ENCODE data around the gene APIP. TPM values are rescaled to one million over a fixed set of nuclear protein-coding genes. Genes with fewer than 3 reads are reported as not detected.

APIP gene
- total RNA-seq, 1 experiment from 2014 or later: 31.3 TPM

GRCh38 chr11:34904421-34904955 is 11.7 kb downstream of the APIP start:
- H3T11ph ChIP-seq (ENCODE audit: low read length): no peak overlapping the region
- no CpG with 5 or more reads among the region's 3 CpGs for WGBS (ENCODE audit: extremely low coverage, insufficient read length, low lambda C conversion rate)

More at GRCh38 chr11:34904421-34904955, 11.7 kb downstream of the APIP start:
- no peak overlapping the region for H3K23ac ChIP-seq (ENCODE audit: insufficient read length, low read depth, low read length)
- no peak overlapping the region for H4K8ac ChIP-seq (replicated peaks; ENCODE audit: insufficient read length, low read depth, low read length)
- H4K91ac ChIP-seq (ENCODE audit: insufficient read length, low read depth, low read length): no peak overlapping the region
- peaks cover 23 to 36% of the 10 kb centered on the region in 2 experiments for H3K9me3 Mint-ChIP-seq
- no peak overlapping the region for H3K4me3 Mint-ChIP-seq
- no peaks in the 10 kb centered on the region for H3K27me3 ChIP-seq (ENCODE audit: insufficient read depth, low read length)
- H3K9ac ChIP-seq (ENCODE audit: extremely low read depth, insufficient read length, low read length): no peak overlapping the region
- no peaks in the 10 kb centered on the region for H3K23me2 ChIP-seq (ENCODE audit: insufficient read length, low read depth, low read length, poor library complexity, severe bottlenecking)
- no peak overlapping the region for H3K56ac ChIP-seq (ENCODE audit: insufficient read length, low read depth, low read length)
- H3K27me3 Mint-ChIP-seq (ENCODE audit: low read depth): no peaks in the 10 kb centered on the region
- no peak for DNase-seq
- H4K5ac ChIP-seq (ENCODE audit: insufficient read length, low read depth, low read length): no peak overlapping the region
- no peak overlapping the region for H2AK5ac ChIP-seq (ENCODE audit: insufficient read length, low read length)
- H3K36me3 Mint-ChIP-seq (ENCODE audit: insufficient read depth in 1 of 3, low read depth in 3 of 3): peaks cover 27 to 41% (median 38%) of the 10 kb centered on the region in 3 experiments
- H3K18ac ChIP-seq (ENCODE audit: insufficient read length, low read depth, low read length): no peak overlapping the region
- no peak overlapping the region for H2BK20ac ChIP-seq (ENCODE audit: low read depth, low read length, poor library complexity, severe bottlenecking)
- no peak overlapping the region for H2BK12ac ChIP-seq (ENCODE audit: insufficient read length, low read depth, low read length)
- no peak overlapping the region for H3K14ac ChIP-seq (ENCODE audit: insufficient read depth, low read length)
- H2BK120ac ChIP-seq (ENCODE audit: low read depth, low read length, poor library complexity, severe bottlenecking): no peak overlapping the region
- no peak overlapping the region for H2AFZ ChIP-seq (ENCODE audit: low read length)
- H3K4me1 Mint-ChIP-seq: peaks cover 2 to 9% of the 10 kb centered on the region in 2 experiments; a peak in 3 of 4 replicates
- H3K79me1 ChIP-seq (ENCODE audit: insufficient read depth, low read depth, low read length, poor library complexity, severe bottlenecking): peaks cover 6% of the 10 kb centered on the region
- H3K4me2 ChIP-seq (ENCODE audit: insufficient read depth, insufficient read length, low read length): no peak overlapping the region
- H2BK5ac ChIP-seq (ENCODE audit: insufficient read length, low read length): no peak overlapping the region
- no peak overlapping the region for H3K4ac ChIP-seq (ENCODE audit: low read depth, low read length)
- H3K4me1 ChIP-seq (ENCODE audit: insufficient read depth, low read length): peaks cover 5% of the 10 kb centered on the region; the same call in 1 of the 2 replicates
- TF ChIP-seq CTCF (conservative IDR thresholded peaks at IDR 0.05): no peak
- no peak overlapping the region for H3K27ac ChIP-seq (ENCODE audit: insufficient read length, low read depth, low read length)
- peaks cover 28% of the 10 kb centered on the region for H3K9me3 ChIP-seq (ENCODE audit: control insufficient read depth, low read depth, low read length)
- peaks cover 2% of the 10 kb centered on the region; the same call in 1 of the 2 replicates for H3K79me2 ChIP-seq (ENCODE audit: insufficient read depth, low read length)
- H3K27ac Mint-ChIP-seq: no peak overlapping the region
- no peaks in the 10 kb centered on the region for H4K20me1 ChIP-seq (ENCODE audit: control insufficient read depth, insufficient read depth, insufficient read length)
- H2BK15ac ChIP-seq (ENCODE audit: low read depth, low read length): no peak overlapping the region
